Tibial nerve (tissue), 3 donors: ENCODE results near the gene ATP9B.

Experiments used
- POLR2A ChIP-seq, 2 donors: fragments of 450-650 bp; IDR thresholded peaks; one replicate each; pipeline ENCODE4 v1.6.1; 2017; ENCODE audit warnings: antibody characterized with exemption in 2 of 2, mild to moderate bottlenecking in 2 of 2, moderate library complexity in 2 of 2
- TF ChIP-seq, protein P1 (sequence below), 5 experiments: fragments of 200-600 bp in 3 of 5; fragments of 450-650 bp in 2 of 5; sonication (generic) in 3 of 5; IDR thresholded peaks; one replicate each; pipeline ENCODE4 v1.5.1; 2016 to 2019; ENCODE audit warnings: antibody characterized with exemption in 5 of 5, mild to moderate bottlenecking in 3 of 5, moderate library complexity in 2 of 5

DNA sequence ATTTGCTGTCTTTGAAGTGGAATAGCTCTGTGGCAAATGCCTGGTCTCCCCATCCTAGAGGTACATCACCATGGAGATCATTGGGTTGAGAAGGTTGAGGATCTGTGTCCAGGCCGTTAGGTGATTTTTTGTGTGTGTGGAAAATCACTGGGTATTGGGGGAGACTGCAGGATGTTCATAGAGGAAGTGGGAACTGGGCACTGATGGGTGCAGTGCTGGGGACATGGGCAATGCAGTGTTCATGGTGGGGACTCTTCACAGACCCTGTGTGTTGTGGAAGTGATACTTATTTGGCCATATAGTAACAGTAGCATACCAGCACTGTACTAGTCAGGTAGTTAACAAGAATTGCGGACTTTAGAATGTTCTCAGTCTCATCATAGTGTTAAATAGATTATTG is 34.9 kb downstream of the ATP9B start:
- TF ChIP-seq, protein P1, sequence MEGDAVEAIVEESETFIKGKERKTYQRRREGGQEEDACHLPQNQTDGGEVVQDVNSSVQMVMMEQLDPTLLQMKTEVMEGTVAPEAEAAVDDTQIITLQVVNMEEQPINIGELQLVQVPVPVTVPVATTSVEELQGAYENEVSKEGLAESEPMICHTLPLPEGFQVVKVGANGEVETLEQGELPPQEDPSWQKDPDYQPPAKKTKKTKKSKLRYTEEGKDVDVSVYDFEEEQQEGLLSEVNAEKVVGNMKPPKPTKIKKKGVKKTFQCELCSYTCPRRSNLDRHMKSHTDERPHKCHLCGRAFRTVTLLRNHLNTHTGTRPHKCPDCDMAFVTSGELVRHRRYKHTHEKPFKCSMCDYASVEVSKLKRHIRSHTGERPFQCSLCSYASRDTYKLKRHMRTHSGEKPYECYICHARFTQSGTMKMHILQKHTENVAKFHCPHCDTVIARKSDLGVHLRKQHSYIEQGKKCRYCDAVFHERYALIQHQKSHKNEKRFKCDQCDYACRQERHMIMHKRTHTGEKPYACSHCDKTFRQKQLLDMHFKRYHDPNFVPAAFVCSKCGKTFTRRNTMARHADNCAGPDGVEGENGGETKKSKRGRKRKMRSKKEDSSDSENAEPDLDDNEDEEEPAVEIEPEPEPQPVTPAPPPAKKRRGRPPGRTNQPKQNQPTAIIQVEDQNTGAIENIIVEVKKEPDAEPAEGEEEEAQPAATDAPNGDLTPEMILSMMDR (IDR thresholded peaks at IDR 0.05) = no peak
- no peak for TF ChIP-seq POLR2A (IDR thresholded peaks at IDR 0.05)
